HepG2 (cell line): ENCODE results near the gene TFF2. TPM values are rescaled to one million over a fixed set of nuclear protein-coding genes. Genes with fewer than 3 reads are reported as not detected.

ENCODE experiments used
- ATAC-seq: fragments of 200-7000 bp; cut with Tn5 transposase; 3 replicates; pipeline ENCODE4 v1.9.1; 2020; ENCODE audit warnings: mild to moderate bottlenecking, moderate library complexity
- BruUV-seq: library from RNA; stranded (reverse); fragments of 400-500 nt; replicated peaks from 2 replicates; lab custom pipeline; 2021; lab: Mats Ljungman, UMichigan
- CTCF ChIA-PET: fragments of 300-600 bp; formaldehyde crosslinking; extraction: SDS; loops from one replicate; lab custom pipeline; 2021; ENCODE audit warnings: low total read pairs, inconsistent platforms, low intra/inter-chr PET ratio; lab: Yijun Ruan, JAX
- POLR2A ChIA-PET: fragments of 350-600 bp; sonication (Branson Sonifier 250); formaldehyde crosslinking; loops from one replicate; lab custom pipeline; 2020; ENCODE audit warnings: antibody characterized with exemption, inconsistent platforms; lab: Yijun Ruan, JAX
- DNase-seq: peaks from one replicate; pipeline ENCODE4 v3.0.0-alpha.2; 2015; ENCODE audit warnings: low spot score
- FAIRE-seq: peaks from 3 replicates; lab custom pipeline; 2011; peaks lifted over from hg19 to GRCh38; lab: Jason Lieb, UNC
- H2AFZ ChIP-seq: one replicate; pipeline ENCODE4 v1.6.1; 2011; ENCODE audit warnings: low read length, inconsistent platforms
- H3K27ac ChIP-seq: fragments of 300-600 bp; 3 replicates; pipeline ENCODE4 v1.8.0; 2011; ENCODE audit warnings: mixed run types, mild to moderate bottlenecking, mixed read lengths, low read length, inconsistent platforms; ENCODE audit not compliant: insufficient read depth; ENCODE audit errors: extremely low read length
- H3K27me3 ChIP-seq, 2 experiments: fragments of 200-600 bp in 1 of 2; 2 replicates in 1 of 2; 3 replicates in 1 of 2; pipeline versions ENCODE4 v1.6.0 to v1.8.0; 2011; ENCODE audit warnings: low read length in 2 of 2, mild to moderate bottlenecking in 2 of 2, moderate library complexity in 2 of 2, inconsistent platforms in 1 of 2; ENCODE audit not compliant: insufficient read depth in 2 of 2, control insufficient read depth in 1 of 2
- H3K36me3 ChIP-seq, 2 experiments: fragments of 200-600 bp in 1 of 2; replicated peaks in 1 of 2; 2 replicates in 1 of 2; 3 replicates in 1 of 2; pipeline versions ENCODE4 v1.5.1 to v1.8.0; 2011; ENCODE audit warnings: low read length in 2 of 2, inconsistent platforms in 1 of 2; ENCODE audit not compliant: insufficient read depth in 2 of 2, control insufficient read depth in 1 of 2
- H3K4me1 ChIP-seq: 2 replicates; pipeline ENCODE4 v1.5.1; 2012; ENCODE audit warnings: low read length, inconsistent platforms; ENCODE audit not compliant: insufficient read depth
- H3K4me2 ChIP-seq: 2 replicates; pipeline ENCODE4 v1.6.0; 2011; ENCODE audit warnings: low read depth, low read length, inconsistent platforms
- H3K4me3 ChIP-seq, 3 experiments: fragments of 200-600 bp in 1 of 3; sonication (generic), shearing (Covaris generic) in 1 of 3; replicated peaks in 1 of 3; 2 replicates each; pipeline ENCODE4 v1.5.1; 2011 to 2016; ENCODE audit warnings: low read length in 3 of 3, inconsistent platforms in 2 of 3, low read depth in 2 of 3, mild to moderate bottlenecking in 2 of 3, control low read depth in 1 of 3, mixed read lengths in 1 of 3; ENCODE audit not compliant: insufficient read depth in 1 of 3
- H3K79me2 ChIP-seq: one replicate; pipeline ENCODE4 v1.6.1; 2011; ENCODE audit warnings: low read length, inconsistent platforms; ENCODE audit not compliant: insufficient read depth
- H3K9ac ChIP-seq: 2 replicates; pipeline ENCODE4 v1.6.0; 2011; ENCODE audit warnings: mild to moderate bottlenecking, low read depth, low read length, inconsistent platforms; ENCODE audit not compliant: insufficient read depth
- H3K9me3 ChIP-seq: 2 replicates; pipeline ENCODE4 v1.5.1; 2012; ENCODE audit warnings: mild to moderate bottlenecking, low read length
- H4K20me1 ChIP-seq: 2 replicates; pipeline ENCODE4 v1.6.0; 2011; ENCODE audit warnings: inconsistent platforms, mild to moderate bottlenecking, low read length, moderate library complexity; ENCODE audit not compliant: insufficient read depth
- ERF ChIP-seq: IDR thresholded peaks from 2 replicates; pipeline ENCODE4 v1.6.1; 2018; ENCODE audit warnings: missing biosample characterization, missing genetic modification reagents
- HMG20A ChIP-seq: IDR thresholded peaks from 2 replicates; pipeline ENCODE4 v1.6.1; 2016; ENCODE audit warnings: borderline replicate concordance
- ZBTB38 ChIP-seq: sonication (generic); formaldehyde crosslinking; IDR thresholded peaks from 2 replicates; pipeline ENCODE4 v1.5.1; 2020; ENCODE audit warnings: mild to moderate bottlenecking, missing genetic modification reagents
- ZKSCAN1 ChIP-seq: fragments of 150-350 bp; IDR thresholded peaks from 2 replicates; pipeline ENCODE4 v1.6.1; 2014; ENCODE audit warnings: low read length
- ZNF12 ChIP-seq: sonication (generic); formaldehyde crosslinking; IDR thresholded peaks from 2 replicates; pipeline ENCODE4 v1.5.0; 2020; ENCODE audit warnings: missing genetic modification reagents
- ZNF879 ChIP-seq: sonication (generic); formaldehyde crosslinking; IDR thresholded peaks from 2 replicates; pipeline ENCODE4 v1.8.1; 2023; ENCODE audit warnings: missing genetic modification reagents
- whole genome bisulfite sequencing: methylation state at CpG from one replicate; pipeline ENCODE4 v1.1.6; 2017; ENCODE audit warnings: low lambda C conversion rate; 5-methylcytosine and 5-hydroxymethylcytosine counted together
- in situ Hi-C: cut with HindIII; loops from 2 replicates; pipeline ENCODE4 v1.10.0; 2017; ENCODE audit warnings: low pct_unique_long_range_greater_than_20kb; ENCODE audit not compliant: extremely low pct_ligation_motif_present
- intact Hi-C: fragments of 100-400 bp; cut with micrococcal nuclease; formaldehyde crosslinking; loops from one replicate; pipeline ENCODE4 v1.10.0; 2022; ENCODE audit not compliant: unreplicated experiment
- polyA plus RNA-seq, 8 experiments: library from polyadenylated mRNA; depleted of rRNA in 3 of 8; stranded (reverse) in 7 of 8; unstranded in 1 of 8; fragments of >200 nt; fragmentation: Illumina TruSeq in 4 of 8; extraction: Trizol in 4 of 8; gene quantifications; 2 replicates each; pipeline versions ENCODE4 v1.2.1 to v1.2.3, GENCODE V29; 2011 to 2016; ENCODE audit warnings: low read depth in 4 of 8, missing spikeins in 1 of 8, mixed read lengths in 1 of 8; ENCODE audit not compliant: insufficient read depth in 1 of 8
- total RNA-seq, 5 experiments: library from RNA; depleted of rRNA; stranded (reverse); fragments of >200 nt; fragmentation: Illumina TruSeq; extraction: Trizol; gene quantifications; 2 replicates each; pipeline ENCODE4 v1.2.3, GENCODE V29; 2016; ENCODE audit warnings: low read depth in 1 of 5
- TF ChIP-seq, protein P1 (sequence below): IDR thresholded peaks from 2 replicates; pipeline ENCODE4 v1.4.0; 2020; ENCODE audit warnings: mild to moderate bottlenecking, missing genetic modification reagents
- TF ChIP-seq, protein P2 (sequence below): sonication (generic); formaldehyde crosslinking; IDR thresholded peaks from 2 replicates; pipeline ENCODE4 v1.8.1; 2023; ENCODE audit warnings: mild to moderate bottlenecking, moderate library complexity, missing genetic modification reagents
- TF ChIP-seq, protein P3 (sequence below): IDR thresholded peaks from 2 replicates; pipeline ENCODE4 v1.6.1; 2016; ENCODE audit warnings: low read depth
- TF ChIP-seq, protein P4 (sequence below): sonication (generic); formaldehyde crosslinking; IDR thresholded peaks from 2 replicates; pipeline ENCODE4 v1.5.1; 2020; ENCODE audit warnings: missing genetic modification reagents, mild to moderate bottlenecking, borderline replicate concordance

TFF2 gene
- total and polyA plus RNA-seq, 2 of the 13 experiments (the other 11 are each of a cell fraction or from before 2014, with no cell fraction given): 1.5 TPM; not detected in 1

DNA sequence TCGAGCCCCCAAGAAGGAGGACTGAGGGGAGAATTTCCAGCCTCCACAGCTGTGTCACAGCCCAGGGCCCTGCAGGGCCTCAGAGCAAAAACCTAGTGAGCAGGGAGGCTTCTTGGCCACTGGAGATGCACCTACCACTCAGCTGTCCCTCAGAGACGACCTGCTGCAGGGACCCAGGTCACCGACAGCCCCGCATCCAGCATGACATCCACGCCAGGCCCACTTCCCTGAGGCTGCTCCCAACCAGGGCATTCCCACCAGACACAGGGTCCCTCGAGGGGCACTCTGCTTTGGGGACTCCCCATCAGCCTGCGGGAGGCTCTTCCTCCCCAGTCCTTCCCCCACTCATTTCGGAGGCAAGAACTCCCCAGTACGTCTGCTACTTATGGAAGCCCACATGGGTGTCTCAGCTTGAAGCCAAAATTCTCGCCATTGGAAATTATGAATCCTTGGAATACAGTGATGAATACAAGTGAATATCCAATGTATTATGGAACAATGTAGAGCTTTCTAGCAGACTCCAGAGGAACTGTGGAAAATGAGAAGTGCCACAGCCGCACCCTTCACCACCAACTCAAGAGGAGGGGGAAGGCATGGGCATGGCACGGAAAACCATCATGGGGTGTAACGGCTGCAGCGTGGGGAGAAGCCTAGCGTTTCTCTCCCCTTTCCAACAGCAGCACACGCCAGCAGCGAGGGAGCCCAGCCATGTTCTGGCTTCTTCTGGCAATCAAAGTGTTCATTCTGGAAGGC, 42.5 kb downstream of the TFF2 start:
- Histone ChIP-seq H3K4me1 (peaks cover 29% of the 10 kb centered on the region), H3K27ac (no peak overlapping the region), H2AFZ (no peak overlapping the region), H3K79me2 (no peaks in the 10 kb centered on the region), H3K9me3 (no peaks in the 10 kb centered on the region), H3K27me3 (peaks cover 1 to 15% of the 10 kb centered on the region in 2 experiments; a peak in 4 of 5 replicates), H4K20me1 (no peaks in the 10 kb centered on the region), H3K36me3 (no peaks in the 10 kb centered on the region), H3K9ac (no peak overlapping the region), H3K4me2 (no peak overlapping the region), H3K4me3 (no peak overlapping the region)
- in situ Hi-C loops (loop anchor here (5.0 kb wide), 1 partner anchor 139 kb away; no protein-coding TSS in a partner anchor), intact Hi-C loops (no loop called here)
- TF ChIP-seq HMG20A (CRISPR knock-in tag) (no peak), ERF (CRISPR knock-in tag) (no peak), ZNF879 (CRISPR knock-in tag) (no peak), ZBTB38 (CRISPR knock-in tag) (no peak), ZKSCAN1 (no peak), ZNF12 (CRISPR knock-in tag) (no peak)
- TF ChIP-seq, protein P1, sequence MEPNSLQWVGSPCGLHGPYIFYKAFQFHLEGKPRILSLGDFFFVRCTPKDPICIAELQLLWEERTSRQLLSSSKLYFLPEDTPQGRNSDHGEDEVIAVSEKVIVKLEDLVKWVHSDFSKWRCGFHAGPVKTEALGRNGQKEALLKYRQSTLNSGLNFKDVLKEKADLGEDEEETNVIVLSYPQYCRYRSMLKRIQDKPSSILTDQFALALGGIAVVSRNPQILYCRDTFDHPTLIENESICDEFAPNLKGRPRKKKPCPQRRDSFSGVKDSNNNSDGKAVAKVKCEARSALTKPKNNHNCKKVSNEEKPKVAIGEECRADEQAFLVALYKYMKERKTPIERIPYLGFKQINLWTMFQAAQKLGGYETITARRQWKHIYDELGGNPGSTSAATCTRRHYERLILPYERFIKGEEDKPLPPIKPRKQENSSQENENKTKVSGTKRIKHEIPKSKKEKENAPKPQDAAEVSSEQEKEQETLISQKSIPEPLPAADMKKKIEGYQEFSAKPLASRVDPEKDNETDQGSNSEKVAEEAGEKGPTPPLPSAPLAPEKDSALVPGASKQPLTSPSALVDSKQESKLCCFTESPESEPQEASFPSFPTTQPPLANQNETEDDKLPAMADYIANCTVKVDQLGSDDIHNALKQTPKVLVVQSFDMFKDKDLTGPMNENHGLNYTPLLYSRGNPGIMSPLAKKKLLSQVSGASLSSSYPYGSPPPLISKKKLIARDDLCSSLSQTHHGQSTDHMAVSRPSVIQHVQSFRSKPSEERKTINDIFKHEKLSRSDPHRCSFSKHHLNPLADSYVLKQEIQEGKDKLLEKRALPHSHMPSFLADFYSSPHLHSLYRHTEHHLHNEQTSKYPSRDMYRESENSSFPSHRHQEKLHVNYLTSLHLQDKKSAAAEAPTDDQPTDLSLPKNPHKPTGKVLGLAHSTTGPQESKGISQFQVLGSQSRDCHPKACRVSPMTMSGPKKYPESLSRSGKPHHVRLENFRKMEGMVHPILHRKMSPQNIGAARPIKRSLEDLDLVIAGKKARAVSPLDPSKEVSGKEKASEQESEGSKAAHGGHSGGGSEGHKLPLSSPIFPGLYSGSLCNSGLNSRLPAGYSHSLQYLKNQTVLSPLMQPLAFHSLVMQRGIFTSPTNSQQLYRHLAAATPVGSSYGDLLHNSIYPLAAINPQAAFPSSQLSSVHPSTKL (CRISPR knock-in tag): no peak
- TF ChIP-seq, protein P2, sequence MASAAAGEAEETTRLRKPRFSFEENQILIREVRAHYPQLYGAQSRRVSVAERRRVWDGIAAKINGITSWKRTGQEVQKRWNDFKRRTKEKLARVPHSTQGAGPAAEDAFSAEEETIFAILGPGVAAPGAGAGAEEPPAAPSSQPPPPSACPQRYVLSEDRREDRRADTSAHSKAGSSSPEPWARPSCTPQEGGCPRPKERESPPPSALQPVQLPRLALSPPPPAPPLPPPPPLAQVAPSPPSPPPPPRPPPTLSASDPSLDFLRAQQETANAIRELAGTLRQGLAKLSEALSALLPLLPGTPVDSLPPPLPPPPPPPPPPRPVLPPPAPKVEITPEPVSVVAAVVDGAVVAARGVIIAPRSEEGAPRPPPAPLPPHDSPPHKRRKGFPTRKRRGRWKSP (CRISPR knock-in tag): no peak
- TF ChIP-seq, protein P3, sequence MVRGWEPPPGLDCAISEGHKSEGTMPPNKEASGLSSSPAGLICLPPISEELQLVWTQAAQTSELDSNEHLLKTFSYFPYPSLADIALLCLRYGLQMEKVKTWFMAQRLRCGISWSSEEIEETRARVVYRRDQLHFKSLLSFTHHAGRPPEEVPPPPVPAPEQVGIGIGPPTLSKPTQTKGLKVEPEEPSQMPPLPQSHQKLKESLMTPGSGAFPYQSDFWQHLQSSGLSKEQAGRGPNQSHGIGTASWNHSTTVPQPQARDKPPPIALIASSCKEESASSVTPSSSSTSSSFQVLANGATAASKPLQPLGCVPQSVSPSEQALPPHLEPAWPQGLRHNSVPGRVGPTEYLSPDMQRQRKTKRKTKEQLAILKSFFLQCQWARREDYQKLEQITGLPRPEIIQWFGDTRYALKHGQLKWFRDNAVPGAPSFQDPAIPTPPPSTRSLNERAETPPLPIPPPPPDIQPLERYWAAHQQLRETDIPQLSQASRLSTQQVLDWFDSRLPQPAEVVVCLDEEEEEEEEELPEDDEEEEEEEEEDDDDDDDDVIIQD (CRISPR knock-in tag): no peak
- TF ChIP-seq, protein P4, sequence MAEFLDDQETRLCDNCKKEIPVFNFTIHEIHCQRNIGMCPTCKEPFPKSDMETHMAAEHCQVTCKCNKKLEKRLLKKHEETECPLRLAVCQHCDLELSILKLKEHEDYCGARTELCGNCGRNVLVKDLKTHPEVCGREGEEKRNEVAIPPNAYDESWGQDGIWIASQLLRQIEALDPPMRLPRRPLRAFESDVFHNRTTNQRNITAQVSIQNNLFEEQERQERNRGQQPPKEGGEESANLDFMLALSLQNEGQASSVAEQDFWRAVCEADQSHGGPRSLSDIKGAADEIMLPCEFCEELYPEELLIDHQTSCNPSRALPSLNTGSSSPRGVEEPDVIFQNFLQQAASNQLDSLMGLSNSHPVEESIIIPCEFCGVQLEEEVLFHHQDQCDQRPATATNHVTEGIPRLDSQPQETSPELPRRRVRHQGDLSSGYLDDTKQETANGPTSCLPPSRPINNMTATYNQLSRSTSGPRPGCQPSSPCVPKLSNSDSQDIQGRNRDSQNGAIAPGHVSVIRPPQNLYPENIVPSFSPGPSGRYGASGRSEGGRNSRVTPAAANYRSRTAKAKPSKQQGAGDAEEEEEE: no peak
- no TSS peak for BruUV-seq
- POLR2A ChIA-PET: no interaction called here
- CTCF ChIA-PET: interaction anchor here (2.9 to 4.8 kb wide), 2 partner anchors 73 to 141 kb away, joined by 16 to 20 read pairs; no protein-coding TSS in a partner anchor
- WGBS: 43% methylated on average over 11 of the region's 17 CpGs
- no peak for FAIRE-seq
- ATAC-seq: no peak
- DNase-seq: no peak
